PFSK-1 (cell line): Measurements from ENCODE around the gene CFAP74.

ENCODE experiments used
- FOXP2 ChIP-seq: optimal IDR thresholded peaks from 2 replicates; pipeline ENCODE3; 2011; ENCODE audit warnings: borderline replicate concordance, control low read depth, inconsistent platforms; ENCODE audit not compliant: insufficient read depth; ENCODE audit errors: extremely low read length, extremely low read depth
- POLR2AphosphoS5 ChIP-seq: IDR thresholded peaks from 2 replicates; pipeline ENCODE4 v1.6.1; 2012; ENCODE audit warnings: low read depth, mild to moderate bottlenecking, control low read depth, low read length, moderate library complexity
- SIN3A ChIP-seq: IDR thresholded peaks from 2 replicates; pipeline ENCODE4 v1.6.1; 2012; ENCODE audit warnings: mild to moderate bottlenecking, low read length, moderate library complexity, borderline replicate concordance; ENCODE audit not compliant: insufficient read depth
- TAF1 ChIP-seq: IDR thresholded peaks from 2 replicates; pipeline ENCODE4 v1.6.1; 2012; ENCODE audit warnings: low read length, control low read depth, borderline replicate concordance; ENCODE audit not compliant: insufficient read depth
- TF ChIP-seq, protein P1 (sequence below), 2 experiments: IDR thresholded peaks; 2 replicates each; pipeline versions ENCODE4 v1.6.1 to v1.8.0; 2011 to 2012; ENCODE audit warnings: low read depth in 2 of 2, low read length in 2 of 2, control low read depth in 1 of 2, inconsistent platforms in 1 of 2, mild to moderate bottlenecking in 1 of 2, moderate library complexity in 1 of 2; ENCODE audit not compliant: insufficient read depth in 1 of 2

The CFAP74 gene

GRCh38 chr1:2024451-2024850, 20.9 kb upstream of the CFAP74 start:
- no peak for TF ChIP-seq POLR2AphosphoS5
- TF ChIP-seq, protein P1, sequence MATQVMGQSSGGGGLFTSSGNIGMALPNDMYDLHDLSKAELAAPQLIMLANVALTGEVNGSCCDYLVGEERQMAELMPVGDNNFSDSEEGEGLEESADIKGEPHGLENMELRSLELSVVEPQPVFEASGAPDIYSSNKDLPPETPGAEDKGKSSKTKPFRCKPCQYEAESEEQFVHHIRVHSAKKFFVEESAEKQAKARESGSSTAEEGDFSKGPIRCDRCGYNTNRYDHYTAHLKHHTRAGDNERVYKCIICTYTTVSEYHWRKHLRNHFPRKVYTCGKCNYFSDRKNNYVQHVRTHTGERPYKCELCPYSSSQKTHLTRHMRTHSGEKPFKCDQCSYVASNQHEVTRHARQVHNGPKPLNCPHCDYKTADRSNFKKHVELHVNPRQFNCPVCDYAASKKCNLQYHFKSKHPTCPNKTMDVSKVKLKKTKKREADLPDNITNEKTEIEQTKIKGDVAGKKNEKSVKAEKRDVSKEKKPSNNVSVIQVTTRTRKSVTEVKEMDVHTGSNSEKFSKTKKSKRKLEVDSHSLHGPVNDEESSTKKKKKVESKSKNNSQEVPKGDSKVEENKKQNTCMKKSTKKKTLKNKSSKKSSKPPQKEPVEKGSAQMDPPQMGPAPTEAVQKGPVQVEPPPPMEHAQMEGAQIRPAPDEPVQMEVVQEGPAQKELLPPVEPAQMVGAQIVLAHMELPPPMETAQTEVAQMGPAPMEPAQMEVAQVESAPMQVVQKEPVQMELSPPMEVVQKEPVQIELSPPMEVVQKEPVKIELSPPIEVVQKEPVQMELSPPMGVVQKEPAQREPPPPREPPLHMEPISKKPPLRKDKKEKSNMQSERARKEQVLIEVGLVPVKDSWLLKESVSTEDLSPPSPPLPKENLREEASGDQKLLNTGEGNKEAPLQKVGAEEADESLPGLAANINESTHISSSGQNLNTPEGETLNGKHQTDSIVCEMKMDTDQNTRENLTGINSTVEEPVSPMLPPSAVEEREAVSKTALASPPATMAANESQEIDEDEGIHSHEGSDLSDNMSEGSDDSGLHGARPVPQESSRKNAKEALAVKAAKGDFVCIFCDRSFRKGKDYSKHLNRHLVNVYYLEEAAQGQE (IDR thresholded peaks at IDR 0.05; ENCODE audit: insufficient read depth in 1 of 2, low read depth in 2 of 2, low read length in 2 of 2): no peak

DNA sequence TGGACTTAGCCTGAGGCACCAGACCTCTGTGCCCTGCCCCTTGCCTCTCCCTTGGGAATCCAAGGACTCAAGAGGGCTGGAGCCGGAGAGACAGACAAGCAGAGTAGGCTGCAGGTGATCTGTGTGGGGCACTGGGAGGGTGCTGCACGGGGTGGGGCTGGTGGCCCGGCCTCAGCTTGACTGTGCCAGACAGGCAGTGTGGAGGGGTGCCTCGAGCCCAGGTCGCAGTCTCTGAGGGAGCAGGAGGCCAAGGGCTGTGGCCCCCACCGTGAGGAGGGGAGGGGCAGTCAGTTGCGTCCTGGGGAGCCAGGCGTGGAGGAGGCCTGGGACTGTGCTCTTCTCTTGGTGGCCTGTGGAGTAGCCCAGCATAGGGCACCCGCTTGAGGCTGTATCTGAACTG, 19.6 kb upstream of the CFAP74 start:
- TF ChIP-seq FOXP2: no peak
- TF ChIP-seq SIN3A: no peak
- TF ChIP-seq POLR2AphosphoS5: no peak
- TF ChIP-seq TAF1: no peak
- TF ChIP-seq, protein P1 (IDR thresholded peaks at IDR 0.05; ENCODE audit: insufficient read depth in 1 of 2, low read depth in 2 of 2, low read length in 2 of 2): no peak

GRCh38 chr1:2022063-2022770, 18.6 kb upstream of the CFAP74 start:
- TF ChIP-seq, protein P1 (IDR thresholded peaks at IDR 0.05; ENCODE audit: insufficient read depth in 1 of 2, low read depth in 2 of 2, low read length in 2 of 2): no peak
- no peak for TF ChIP-seq SIN3A
- TF ChIP-seq POLR2AphosphoS5: no peak
- TF ChIP-seq TAF1: no peak
- no peak for TF ChIP-seq FOXP2

DNA sequence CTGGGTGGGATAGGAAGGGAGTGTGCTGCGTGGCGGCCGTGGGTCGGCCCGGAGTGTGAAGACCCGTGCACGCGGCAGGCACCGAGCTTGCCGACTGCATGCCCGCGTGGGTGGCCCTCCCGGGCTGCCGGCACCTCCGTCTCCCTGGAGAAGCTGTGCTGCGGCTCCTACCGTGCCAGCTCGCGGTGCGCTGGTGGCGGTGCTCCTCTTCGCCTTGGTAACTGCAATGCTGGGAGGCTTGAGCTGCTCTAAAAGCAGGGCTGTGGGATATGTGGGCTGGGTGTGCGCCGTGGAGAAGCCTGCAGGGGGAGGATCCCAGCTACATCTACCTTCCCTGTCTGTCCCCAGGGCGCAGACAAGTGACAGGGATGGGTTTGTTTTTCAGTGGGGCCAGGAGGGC, 18.0 kb upstream of the CFAP74 start:
- TF ChIP-seq POLR2AphosphoS5 (no peak), TAF1 (no peak), SIN3A (no peak), FOXP2 (no peak)
- TF ChIP-seq, protein P1 (IDR thresholded peaks at IDR 0.05; ENCODE audit: insufficient read depth in 1 of 2, low read depth in 2 of 2, low read length in 2 of 2): no peak

DNA sequence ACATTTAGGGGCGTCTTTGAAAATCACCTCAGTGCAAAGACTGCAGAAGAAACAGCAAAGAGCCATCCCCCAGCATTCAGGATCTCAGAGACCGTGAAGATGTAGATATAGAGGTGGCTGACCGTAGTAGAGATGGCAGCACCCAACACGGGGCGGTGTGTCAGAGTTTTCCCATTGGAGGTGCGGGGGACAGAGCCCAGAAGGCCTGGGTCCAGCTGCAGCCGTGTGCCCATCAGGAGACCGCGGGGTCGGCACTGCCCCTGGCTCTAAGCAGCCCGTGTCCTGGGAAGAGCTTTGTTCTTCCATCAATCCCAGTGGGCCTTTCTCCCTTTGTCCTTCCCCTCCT, 16.7 kb upstream of the CFAP74 start:
- TF ChIP-seq, protein P1 (IDR thresholded peaks at IDR 0.05; ENCODE audit: insufficient read depth in 1 of 2, low read depth in 2 of 2, low read length in 2 of 2): no peak
- no peak for TF ChIP-seq POLR2AphosphoS5
- no peak for TF ChIP-seq FOXP2
- TF ChIP-seq SIN3A: no peak
- TF ChIP-seq TAF1: no peak
